Measurements from ENCODE around the gene ZBTB20.
"Not testable (repeated sequence)": the region's sequence is repeated elsewhere in the genome, so short reads cannot be mapped to it uniquely, and the experiment has no call there.

The ZBTB20 gene

GRCh38 chr3:114848643-114849350 lies 298.3 kb downstream of the ZBTB20 start:
- FAIRE-seq (no peak), DNase-seq (ENCODE audit: extremely low spot score, insufficient read length, low read depth) (no peak)

DNA sequence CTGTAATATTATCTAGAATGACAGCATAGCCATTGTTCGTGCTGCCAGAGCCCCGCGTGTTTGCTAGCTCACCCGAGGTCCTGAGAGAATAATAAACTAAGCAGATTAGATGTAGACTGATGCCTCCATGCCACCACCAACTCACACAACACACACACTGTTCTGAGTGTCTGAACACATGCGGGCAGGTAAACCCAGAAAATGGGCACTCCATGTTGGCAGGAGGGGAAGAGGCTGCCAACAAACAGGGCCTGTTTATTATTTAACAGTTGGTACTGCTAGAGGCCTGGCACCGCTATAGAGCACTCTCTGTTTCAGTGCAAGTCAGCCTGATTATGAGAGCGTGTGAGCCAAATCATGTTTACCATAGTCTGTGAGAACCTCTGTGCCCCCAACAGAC lies 299.0 kb downstream of the ZBTB20 start:
- DNase-seq (ENCODE audit: extremely low spot score, insufficient read length, low read depth) (no peak), FAIRE-seq (no peak)

DNA sequence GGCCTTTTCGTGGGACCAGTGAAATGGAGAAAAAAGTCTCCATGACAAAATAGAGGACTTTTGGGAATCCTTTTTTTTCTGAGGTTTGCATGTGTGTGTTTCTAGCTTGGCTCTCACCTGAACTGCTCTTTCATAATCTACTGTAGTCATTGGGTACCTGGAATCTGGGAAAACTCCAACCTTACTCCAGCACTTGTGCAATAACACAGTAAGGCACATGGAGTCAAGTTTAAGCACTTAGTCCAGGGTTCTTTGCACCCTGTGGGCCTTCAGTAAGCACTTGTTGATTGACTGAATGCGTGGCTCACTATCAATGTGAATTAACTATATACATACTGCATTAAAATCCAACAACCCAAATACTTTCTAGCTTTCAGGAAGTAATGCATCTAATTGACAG lies 299.5 kb downstream of the ZBTB20 start:
- FAIRE-seq = no peak
- DNase-seq (ENCODE audit: extremely low spot score, insufficient read length, low read depth) = no peak

- DNase-seq (ENCODE audit: extremely low spot score, insufficient read length, low read depth) = no peak
- no peak for FAIRE-seq
Observed at GRCh38 chr3:114846779-114847178, 300.3 kb downstream of the ZBTB20 start.

DNA sequence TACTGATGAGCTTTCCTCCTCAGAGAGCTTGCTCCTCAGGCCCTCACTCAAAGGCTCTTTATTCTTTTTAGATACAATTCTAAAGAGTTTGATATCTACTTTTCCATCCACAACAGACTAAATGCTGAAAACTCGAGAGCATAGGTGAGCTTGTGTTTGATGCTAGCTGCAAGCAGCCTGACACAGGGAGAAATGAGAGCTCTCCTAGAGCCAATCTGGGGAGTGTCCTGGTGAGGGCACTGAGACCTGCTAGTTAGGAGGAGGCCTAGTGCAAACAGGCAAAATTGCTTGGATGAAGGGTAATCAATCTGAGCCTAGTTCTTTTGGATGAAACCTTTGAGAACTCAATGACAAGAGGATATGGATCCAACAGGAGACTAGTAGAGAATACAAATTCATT lies 300.8 kb downstream of the ZBTB20 start:
- no peak for DNase-seq (ENCODE audit: extremely low spot score, insufficient read length, low read depth)
- no peak for FAIRE-seq

GRCh38 chr3:114841515-114841914 lies 305.6 kb downstream of the ZBTB20 start:
- DNase-seq (ENCODE audit: extremely low spot score, insufficient read length, low read depth) (no peak), FAIRE-seq (no peak)

DNA sequence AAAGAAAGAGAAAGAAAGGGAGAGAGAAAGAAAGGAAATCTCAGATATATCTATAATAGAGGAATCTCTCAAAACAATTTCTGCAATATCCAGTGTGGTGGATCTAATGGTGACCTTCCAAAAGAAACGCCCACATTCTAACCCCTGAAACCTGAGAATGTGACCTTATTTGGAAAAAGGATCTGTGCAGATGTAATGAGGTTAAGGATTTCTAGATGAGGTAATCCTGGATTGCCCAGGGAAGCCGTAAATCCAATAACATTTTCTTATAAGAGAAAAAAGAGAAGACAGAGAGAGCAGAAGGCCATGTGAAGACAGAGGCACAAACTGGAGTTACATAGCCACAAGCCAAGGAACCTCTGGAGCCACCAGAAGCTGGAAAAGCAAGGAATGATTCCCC lies 307.6 kb downstream of the ZBTB20 start:
- DNase-seq (ENCODE audit: extremely low spot score, insufficient read length, low read depth) (no peak), FAIRE-seq (no peak)

DNA sequence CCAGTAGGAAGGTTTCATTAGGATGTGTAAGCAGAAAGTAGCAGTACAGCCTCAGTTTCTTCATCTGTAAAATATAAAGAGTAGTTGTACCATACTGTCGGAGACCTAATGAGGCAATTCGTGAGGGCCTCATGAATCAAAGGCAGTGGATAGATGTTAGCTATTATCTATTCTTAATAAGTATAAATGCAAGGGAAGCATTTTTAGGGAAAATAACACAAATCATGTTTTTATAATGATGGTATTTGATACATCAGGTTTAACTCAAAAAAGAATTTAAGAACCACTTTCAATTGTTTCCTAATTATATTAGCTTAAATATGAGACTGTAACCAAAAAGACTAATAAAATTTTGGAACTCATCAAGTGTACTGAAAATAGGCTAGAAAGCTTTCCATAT lies 309.1 kb downstream of the ZBTB20 start:
- no peak for FAIRE-seq
- no peak for DNase-seq (ENCODE audit: extremely low spot score, insufficient read length, low read depth)

DNA sequence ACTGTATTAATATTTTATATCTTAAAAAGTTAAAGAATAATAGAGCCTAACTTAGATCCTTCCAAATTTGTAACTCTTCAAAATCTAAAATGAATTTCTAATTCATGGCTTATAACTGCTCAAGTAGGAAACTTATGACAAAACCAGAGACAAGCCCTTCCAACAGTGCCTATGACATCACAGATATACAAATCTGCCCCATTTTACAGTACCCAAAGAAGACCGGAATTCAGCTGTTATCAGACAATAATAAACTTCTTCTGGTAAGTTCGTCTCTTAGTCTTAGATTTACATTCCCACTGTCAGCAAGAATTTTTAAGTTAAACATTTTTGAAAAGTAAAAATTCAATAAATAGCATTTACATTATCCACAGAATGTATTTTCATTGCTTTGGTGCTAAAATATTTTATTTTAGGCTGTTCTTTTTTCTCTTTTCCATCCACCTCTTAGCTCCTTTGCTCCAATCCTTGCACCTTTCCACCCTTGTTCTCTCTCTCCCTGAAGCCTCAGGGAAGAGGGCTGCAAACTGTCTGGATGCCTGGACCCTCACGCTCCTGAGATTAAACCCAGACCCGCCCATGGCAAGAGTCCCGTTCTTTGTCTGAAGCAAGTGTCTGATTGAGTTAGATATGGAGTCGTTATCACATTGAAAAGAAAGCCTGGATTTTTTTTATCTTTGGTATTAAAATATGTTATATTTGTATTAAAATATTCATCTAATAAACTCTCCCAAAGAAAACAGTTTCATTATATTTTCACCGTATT lies 312.7 kb downstream of the ZBTB20 start:
- DNase-seq (ENCODE audit: extremely low spot score, insufficient read length, low read depth) = no peak
- FAIRE-seq = no peak

- DNase-seq (ENCODE audit: extremely low spot score, insufficient read length, low read depth) = no peak
- no peak for FAIRE-seq
Observed at GRCh38 chr3:114831861-114832260, 315.2 kb downstream of the ZBTB20 start.

- FAIRE-seq = no peak
- DNase-seq (ENCODE audit: extremely low spot score, insufficient read length, low read depth) = no peak
Observed at GRCh38 chr3:114830652-114831051, 316.4 kb downstream of the ZBTB20 start.

- DNase-seq (ENCODE audit: extremely low spot score, insufficient read length, low read depth) = no peak
- FAIRE-seq = no peak
Observed at GRCh38 chr3:114829783-114830182, 317.3 kb downstream of the ZBTB20 start.

DNA sequence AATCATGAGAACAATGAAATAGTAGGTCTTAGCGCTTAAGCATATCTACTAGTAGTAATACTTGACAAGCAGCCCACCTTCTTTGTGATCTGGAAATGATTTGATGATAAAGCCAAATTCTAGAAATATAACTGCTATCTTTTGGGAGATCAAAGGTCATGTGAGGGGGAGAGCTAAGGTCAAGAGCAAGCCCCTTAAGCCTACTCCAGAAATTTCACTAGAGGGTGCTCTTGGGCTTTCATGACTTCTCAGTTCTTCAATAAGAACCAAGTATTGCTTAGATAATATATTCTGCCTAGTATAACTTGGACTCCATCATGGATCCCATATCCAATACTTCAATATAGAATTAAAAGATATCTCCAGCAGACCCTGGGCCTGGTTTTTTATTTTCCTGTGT lies 319.6 kb downstream of the ZBTB20 start:
- DNase-seq (ENCODE audit: extremely low spot score, insufficient read length, low read depth) = no peak
- FAIRE-seq = peak; percentile 31

GRCh38 chr3:114824014-114824413 lies 323.1 kb downstream of the ZBTB20 start:
- FAIRE-seq (no peak), DNase-seq (ENCODE audit: extremely low spot score, insufficient read length, low read depth) (no peak)

DNA sequence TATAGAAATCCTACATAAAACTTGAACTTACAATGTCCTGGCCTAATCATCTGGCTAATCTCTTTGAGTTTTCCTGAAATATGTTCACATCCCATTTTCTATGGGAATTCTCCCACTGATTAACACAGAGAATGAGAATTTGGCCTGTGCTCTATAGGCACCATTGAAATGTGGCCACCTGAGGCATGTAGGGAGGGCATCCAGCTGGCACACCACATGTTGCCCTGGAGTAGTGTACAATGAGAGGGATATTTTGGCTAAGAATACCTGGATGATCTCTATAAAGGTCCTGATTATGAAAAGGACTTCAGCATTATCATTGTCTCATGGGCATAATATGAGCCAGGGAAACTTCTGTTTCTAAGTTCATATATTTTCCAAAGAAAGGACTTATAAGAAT lies 324.0 kb downstream of the ZBTB20 start:
- FAIRE-seq = no peak
- no peak for DNase-seq (ENCODE audit: extremely low spot score, insufficient read length, low read depth)

DNA sequence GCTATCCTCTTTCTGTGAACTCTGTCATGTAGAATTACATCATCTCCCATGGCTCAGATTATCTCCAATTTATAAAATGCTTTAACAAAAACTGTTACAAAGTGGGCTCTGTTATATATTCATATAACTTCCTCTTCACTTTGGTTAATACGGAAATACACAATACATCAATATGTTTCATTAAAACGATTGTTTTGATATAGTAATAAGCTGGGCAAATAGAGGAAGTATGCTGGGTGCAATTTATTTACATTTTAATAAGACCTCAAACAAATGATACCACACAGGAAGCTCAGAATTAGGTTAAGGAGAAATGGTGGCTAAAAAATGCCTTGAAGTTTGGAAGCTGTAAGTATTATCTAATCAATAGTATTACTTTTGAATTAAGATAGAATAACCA lies 331.0 kb downstream of the ZBTB20 start:
- DNase-seq (ENCODE audit: extremely low spot score, insufficient read length, low read depth) (no peak), FAIRE-seq (no peak)

DNA sequence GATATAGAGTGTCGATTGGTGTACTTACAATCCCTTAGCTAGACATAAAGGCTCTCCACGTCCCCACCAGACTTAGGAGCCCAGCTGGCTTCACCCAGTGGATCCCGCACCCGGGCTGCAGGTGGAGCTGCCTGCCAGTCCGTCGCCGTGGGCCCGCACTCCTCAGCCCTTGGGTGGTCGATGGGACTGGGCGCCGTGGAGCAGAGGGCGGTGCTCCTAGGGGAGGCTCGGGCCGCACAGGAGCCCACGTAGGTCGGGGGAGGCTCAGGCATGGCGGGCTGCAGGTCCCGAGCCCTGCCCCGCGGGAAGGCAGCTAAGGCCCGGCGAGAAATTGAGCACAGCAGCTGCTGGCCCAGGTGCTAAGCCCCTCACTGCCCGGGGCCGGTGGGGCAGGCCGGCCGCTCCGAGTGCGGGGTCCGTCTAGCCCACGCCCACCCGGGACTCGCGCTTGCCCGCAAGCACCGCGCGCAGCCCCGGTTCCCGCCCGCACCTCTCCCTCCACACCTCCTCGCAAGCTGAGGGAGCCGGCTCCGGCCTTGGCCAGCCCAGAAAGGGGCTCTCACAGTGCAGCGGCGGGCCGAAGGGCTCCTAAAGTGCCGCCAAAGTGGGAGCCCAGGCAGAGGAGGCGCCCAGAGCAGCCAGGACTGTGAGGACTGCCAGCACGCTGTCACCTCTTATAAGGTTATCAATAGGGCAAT lies 334.4 kb downstream of the ZBTB20 start:
- DNase-seq (ENCODE audit: extremely low spot score, insufficient read length, low read depth); FAIRE-seq: not testable (repeated sequence)

GRCh38 chr3:114809668-114810413 lies 337.2 kb downstream of the ZBTB20 start:
- DNase-seq (ENCODE audit: extremely low spot score, insufficient read length, low read depth) (no peak), FAIRE-seq (peak; percentile 88)

DNA sequence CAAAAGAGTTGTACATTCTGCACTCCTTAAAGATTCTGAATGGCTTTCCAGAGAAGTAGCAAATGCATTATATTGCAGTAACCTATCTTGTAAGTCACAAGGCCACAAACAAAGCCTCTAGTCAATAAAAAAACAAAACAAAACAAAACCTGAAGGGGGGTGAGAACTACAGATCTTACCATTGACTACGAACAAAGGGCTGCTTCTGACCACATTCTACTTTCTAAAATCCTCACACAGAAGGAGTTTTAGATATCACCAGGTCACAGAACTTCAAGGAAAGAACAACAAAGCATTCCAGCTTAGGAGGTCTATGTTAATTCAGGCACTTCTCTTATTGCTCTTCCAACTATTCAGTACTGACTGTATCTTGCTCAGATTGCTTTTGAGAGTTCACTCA lies 343.0 kb downstream of the ZBTB20 start:
- no peak for DNase-seq (ENCODE audit: extremely low spot score, insufficient read length, low read depth)
- FAIRE-seq = peak; percentile 38

DNA sequence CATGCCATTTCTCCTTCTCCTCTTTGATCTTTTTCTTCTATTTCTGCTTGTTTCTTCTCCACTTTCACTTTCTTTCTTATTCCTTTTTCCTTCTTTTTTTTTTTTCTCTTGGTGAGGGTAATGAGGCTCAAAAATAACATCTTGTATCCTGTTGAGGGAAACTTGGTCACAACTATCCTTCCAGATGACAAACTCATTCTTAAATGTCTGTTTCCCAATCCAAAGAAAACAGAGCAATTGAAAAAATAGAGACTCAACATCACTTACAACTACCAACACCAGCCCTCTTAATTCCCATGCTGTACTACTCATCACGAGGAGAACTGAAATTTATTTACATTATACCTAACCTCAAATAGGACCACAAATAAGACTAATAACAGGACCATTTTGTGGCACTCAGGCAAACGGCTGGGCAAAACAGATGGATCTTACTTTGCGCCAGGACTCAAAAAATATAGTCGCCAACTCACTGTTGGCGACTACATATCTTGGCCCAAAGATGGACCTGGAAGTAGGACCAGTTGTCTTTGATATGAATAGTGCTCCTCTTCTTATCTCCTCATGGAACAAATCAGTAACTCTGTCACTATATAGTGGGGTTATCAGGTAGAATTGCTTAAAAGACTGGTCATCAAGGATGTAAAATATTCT lies 343.9 kb downstream of the ZBTB20 start:
- FAIRE-seq = no peak
- no peak for DNase-seq (ENCODE audit: extremely low spot score, insufficient read length, low read depth)

All from GM18507 (cell line).